GM10847 (cell line): Measurements from ENCODE around the gene SERPINB7.

ENCODE experiments used
- POLR2A ChIP-seq: IDR thresholded peaks from 2 replicates; pipeline ENCODE4 v1.6.1; 2011; ENCODE audit not compliant: insufficient read length; ENCODE audit errors: extremely low read depth

The SERPINB7 gene

DNA sequence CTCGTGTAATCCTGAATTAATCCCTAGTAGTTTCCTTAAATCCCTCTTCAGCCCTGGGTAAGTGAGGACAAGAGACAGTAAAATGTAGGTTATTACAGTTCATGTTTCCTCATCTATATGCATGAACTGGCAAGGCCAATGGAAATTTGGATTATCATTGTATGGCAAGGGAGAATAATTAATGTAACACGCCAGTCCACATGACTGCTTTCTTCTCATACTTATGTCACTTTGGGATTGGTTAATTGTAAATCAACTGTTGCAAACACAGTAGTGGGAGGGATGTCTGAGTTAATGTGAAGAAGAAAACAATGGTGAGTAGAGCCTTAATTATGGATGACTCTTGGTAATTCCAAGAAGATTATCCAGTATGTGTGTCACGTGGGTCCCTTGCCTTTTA lies 1.7 kb upstream of the SERPINB7 start:
- no peak for TF ChIP-seq POLR2A

DNA sequence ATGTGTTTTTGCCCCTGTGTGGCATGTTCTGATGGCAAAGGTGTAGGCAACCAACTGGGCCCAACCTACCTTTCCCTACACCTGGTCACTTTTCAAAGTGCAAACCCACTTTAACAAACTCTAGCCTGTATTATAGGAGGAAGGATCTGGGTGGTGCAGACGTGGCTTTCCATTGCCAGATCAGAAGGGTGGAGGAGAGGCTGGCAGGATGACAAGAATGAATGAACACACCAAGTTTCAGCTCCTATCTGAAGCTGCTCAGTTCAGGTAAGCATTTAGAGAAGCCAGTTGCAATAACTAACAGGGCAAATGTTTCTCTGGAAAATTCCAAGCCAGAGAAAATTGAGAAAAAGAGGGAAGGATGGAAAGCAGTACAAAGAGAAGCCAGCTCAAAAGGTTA lies 707 bp upstream of the SERPINB7 start:
- TF ChIP-seq POLR2A = no peak

GRCh38 chr18:63779386-63779785 lies 4.2 kb downstream of the SERPINB7 start:
- TF ChIP-seq POLR2A = no peak

- no peak for TF ChIP-seq POLR2A
Measured at GRCh38 chr18:63783394-63783793, 8.2 kb downstream of the SERPINB7 start.

DNA sequence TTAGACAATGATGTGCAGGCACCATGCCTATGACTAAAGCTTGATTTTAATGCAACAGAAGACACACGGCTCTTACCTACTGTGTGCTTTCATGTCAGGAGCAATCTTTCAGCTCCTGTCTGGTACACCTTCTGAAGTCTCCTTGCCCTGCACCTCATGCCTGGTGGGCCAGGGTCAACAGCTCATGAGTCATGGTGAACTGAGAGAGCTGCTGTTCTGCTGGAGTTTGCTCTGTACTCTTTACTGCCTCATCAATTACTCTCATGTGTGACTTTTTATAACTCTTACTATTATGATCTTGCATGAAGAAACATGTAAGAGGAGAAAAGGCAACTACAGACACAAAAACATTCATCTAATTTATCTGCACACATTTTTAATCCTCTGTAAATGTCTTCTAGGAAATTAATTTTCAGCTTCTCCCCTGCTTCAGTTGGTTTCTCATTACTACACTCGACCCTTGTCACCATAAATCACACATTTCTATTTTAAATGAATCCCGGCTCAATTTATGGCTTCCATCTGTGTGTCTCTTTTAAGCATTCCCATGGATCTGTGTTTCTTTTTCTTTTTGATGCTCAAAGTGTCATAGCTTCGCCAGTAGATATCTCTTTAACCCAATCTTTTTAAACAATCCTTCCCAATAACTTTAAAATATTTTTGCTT lies 9.7 kb downstream of the SERPINB7 start:
- TF ChIP-seq POLR2A = no peak

GRCh38 chr18:63787673-63788072 lies 12.5 kb downstream of the SERPINB7 start:
- no peak for TF ChIP-seq POLR2A

DNA sequence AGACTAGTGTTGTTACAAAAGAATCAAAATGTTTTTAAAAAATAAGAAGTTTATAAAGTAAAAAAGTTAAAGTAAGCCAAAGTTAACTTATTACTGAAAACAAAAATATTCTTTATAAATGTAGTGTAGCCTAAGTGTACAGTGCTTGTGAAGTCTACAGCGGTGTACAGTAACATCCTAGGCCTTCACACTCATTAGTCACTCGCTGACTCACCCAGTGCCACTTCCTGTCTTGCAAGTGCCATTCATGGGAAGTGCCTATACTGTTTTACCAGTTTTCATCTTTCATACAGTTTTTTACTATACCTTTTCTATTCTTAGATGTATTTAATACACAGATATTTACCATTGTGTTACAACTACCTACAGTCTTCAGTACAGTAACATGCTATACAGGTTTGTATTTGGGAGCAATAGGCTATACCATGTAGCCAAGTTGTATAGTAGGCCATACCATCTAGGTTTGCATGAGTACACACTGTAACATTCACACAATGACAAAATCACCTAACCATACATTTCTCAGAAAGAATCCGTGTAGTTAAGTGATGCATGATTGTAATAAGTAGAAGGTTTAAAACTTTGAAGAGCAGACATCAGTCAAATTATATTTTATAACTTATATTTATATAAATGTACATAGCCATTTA lies 13.4 kb downstream of the SERPINB7 start:
- no peak for TF ChIP-seq POLR2A

GRCh38 chr18:63789327-63789726 lies 14.1 kb downstream of the SERPINB7 start:
- TF ChIP-seq POLR2A = no peak

GRCh38 chr18:63795606-63796005 lies 20.4 kb downstream of the SERPINB7 start:
- no peak for TF ChIP-seq POLR2A

- no peak for TF ChIP-seq POLR2A
Measured at GRCh38 chr18:63799189-63799588, 24.0 kb downstream of the SERPINB7 start.

DNA sequence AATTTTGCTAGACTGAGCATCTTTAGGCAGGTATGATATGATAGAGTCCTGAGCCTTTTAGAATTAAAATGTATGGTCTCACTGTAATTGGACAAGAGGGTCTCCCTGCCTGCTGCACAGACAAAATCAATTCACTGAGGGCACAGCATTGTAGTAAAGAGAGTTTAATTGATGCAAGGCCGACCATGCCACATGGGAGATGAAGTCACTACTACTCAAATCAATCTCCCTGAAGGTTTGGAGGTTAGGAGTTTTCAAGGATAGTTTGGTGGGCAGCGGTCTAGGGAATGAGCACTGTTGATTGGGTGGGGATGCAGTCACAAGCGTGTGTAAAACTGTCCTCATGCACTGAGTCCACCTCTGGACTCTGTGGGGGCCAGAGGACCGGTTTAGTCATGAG lies 26.1 kb downstream of the SERPINB7 start:
- no peak for TF ChIP-seq POLR2A

- no peak for TF ChIP-seq POLR2A
Measured at GRCh38 chr18:63808125-63808524, 32.9 kb downstream of the SERPINB7 start.

GRCh38 chr18:63817441-63818051 lies 42.3 kb downstream of the SERPINB7 start:
- TF ChIP-seq POLR2A = no peak

- TF ChIP-seq POLR2A = no peak
Measured at GRCh38 chr18:63818212-63818611, 43.0 kb downstream of the SERPINB7 start.

- TF ChIP-seq POLR2A = no peak
Measured at GRCh38 chr18:63819786-63820185, 44.6 kb downstream of the SERPINB7 start.

DNA sequence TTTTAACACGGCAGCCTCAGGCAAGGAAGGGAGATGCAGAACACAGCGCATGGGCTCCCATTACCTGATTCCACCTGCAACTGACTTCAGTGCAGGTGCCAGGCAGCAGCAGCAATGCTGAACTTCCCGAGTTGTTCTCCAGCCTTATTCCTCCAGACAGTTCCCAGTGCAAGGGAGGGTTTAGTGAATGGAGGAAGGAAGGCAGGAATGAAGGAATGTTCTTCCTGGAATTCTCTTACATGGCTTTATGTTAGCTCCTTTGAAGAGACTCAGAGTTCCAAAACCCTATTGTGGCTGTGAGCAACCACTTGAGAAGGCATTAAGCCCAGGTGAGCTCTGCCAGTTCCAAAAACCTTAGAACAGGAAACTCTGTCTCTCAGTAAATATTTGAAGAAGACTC lies 45.5 kb downstream of the SERPINB7 start:
- no peak for TF ChIP-seq POLR2A

GRCh38 chr18:63823516-63824219 lies 48.5 kb downstream of the SERPINB7 start:
- TF ChIP-seq POLR2A = no peak

- TF ChIP-seq POLR2A = no peak
Measured at GRCh38 chr18:63824220-63824525, 49.0 kb downstream of the SERPINB7 start.
